HepG2 (cell line): ENCODE results near the gene SOX12. TPM values are rescaled to one million over a fixed set of nuclear protein-coding genes. Genes with fewer than 3 reads are reported as not detected.

ENCODE experiments used
- AGO2 ChIP-seq: fragments of 200-400 bp; formaldehyde crosslinking; optimal IDR thresholded peaks from 2 replicates; pipeline ENCODE3; 2017; ENCODE audit warnings: mild to moderate bottlenecking, low read depth, low read length, moderate library complexity
- ATAD3A ChIP-seq: sonication (generic); formaldehyde crosslinking; IDR thresholded peaks from 2 replicates; pipeline ENCODE4 v1.4.0; 2020; ENCODE audit warnings: missing genetic modification reagents
- DMTF1 ChIP-seq: sonication (generic); formaldehyde crosslinking; IDR thresholded peaks from 2 replicates; pipeline ENCODE4 v1.4.0; 2020; ENCODE audit warnings: mild to moderate bottlenecking, missing genetic modification reagents
- EP300 ChIP-seq, 3 experiments: sonication (generic) in 1 of 3; formaldehyde crosslinking in 1 of 3; IDR thresholded peaks; 2 replicates each; pipeline versions ENCODE4 v1.5.1 to v1.6.1; 2011 to 2020; ENCODE audit warnings: low read depth in 2 of 3, low read length in 2 of 3, borderline replicate concordance in 1 of 3, improper control_type of control experiment in 1 of 3, mild to moderate bottlenecking in 1 of 3, missing genetic modification reagents in 1 of 3, moderate library complexity in 1 of 3
- HIC2 ChIP-seq: sonication (generic); formaldehyde crosslinking; IDR thresholded peaks from 2 replicates; pipeline ENCODE4 v1.9.0; 2022; ENCODE audit warnings: low read depth, missing genetic modification reagents
- IRF1 ChIP-seq: sonication (generic); formaldehyde crosslinking; IDR thresholded peaks from 2 replicates; pipeline ENCODE4 v1.4.0; 2020; ENCODE audit warnings: low read depth, mild to moderate bottlenecking, missing genetic modification reagents
- IRF9 ChIP-seq: sonication (generic); formaldehyde crosslinking; IDR thresholded peaks from 2 replicates; pipeline ENCODE4 v1.8.0; 2022; ENCODE audit warnings: missing genetic modification reagents, mild to moderate bottlenecking, borderline replicate concordance
- KLF12 ChIP-seq: sonication (generic); formaldehyde crosslinking; IDR thresholded peaks from 2 replicates; pipeline ENCODE4 v1.4.0; 2020; ENCODE audit warnings: missing genetic modification reagents, borderline replicate concordance
- PCBP1 ChIP-seq: fragments of 200-400 bp; formaldehyde crosslinking; IDR thresholded peaks from 2 replicates; pipeline ENCODE4 v1.6.1; 2017; ENCODE audit warnings: mild to moderate bottlenecking, low read depth, low read length, borderline replicate concordance
- POLR2G ChIP-seq: fragments of 200-400 bp; formaldehyde crosslinking; IDR thresholded peaks from 2 replicates; pipeline ENCODE4 v1.6.1; 2018; ENCODE audit warnings: mild to moderate bottlenecking, low read depth, low read length, moderate library complexity
- TBX3 ChIP-seq: fragments of 450-650 bp; IDR thresholded peaks from 2 replicates; pipeline ENCODE4 v1.6.1; 2017; ENCODE audit warnings: antibody characterized with exemption, mild to moderate bottlenecking, inconsistent platforms, borderline replicate concordance
- ZBTB49 ChIP-seq: sonication (generic); formaldehyde crosslinking; IDR thresholded peaks from 2 replicates; pipeline ENCODE4 v1.4.0; 2020; ENCODE audit warnings: missing genetic modification reagents, borderline replicate concordance
- ZHX1 ChIP-seq: sonication (generic); formaldehyde crosslinking; IDR thresholded peaks from 2 replicates; pipeline ENCODE4 v1.8.1; 2022; ENCODE audit warnings: low read depth, mild to moderate bottlenecking, missing genetic modification reagents
- ZKSCAN8 ChIP-seq: IDR thresholded peaks from 2 replicates; pipeline ENCODE4 v1.6.1; 2016; ENCODE audit warnings: borderline replicate concordance, missing genetic modification reagents, missing compliant biosample characterization
- ZNF34 ChIP-seq: sonication (generic); formaldehyde crosslinking; IDR thresholded peaks from 2 replicates; pipeline ENCODE4 v1.4.0; 2020; ENCODE audit warnings: mild to moderate bottlenecking, missing genetic modification reagents, borderline replicate concordance
- polyA plus RNA-seq, 8 experiments: library from polyadenylated mRNA; depleted of rRNA in 3 of 8; stranded (reverse) in 7 of 8; unstranded in 1 of 8; fragments of >200 nt; fragmentation: Illumina TruSeq in 4 of 8; extraction: Trizol in 4 of 8; gene quantifications; 2 replicates each; pipeline versions ENCODE4 v1.2.1 to v1.2.3, GENCODE V29; 2011 to 2016; ENCODE audit warnings: low read depth in 4 of 8, missing spikeins in 1 of 8, mixed read lengths in 1 of 8; ENCODE audit not compliant: insufficient read depth in 1 of 8
- total RNA-seq, 5 experiments: library from RNA; depleted of rRNA; stranded (reverse); fragments of >200 nt; fragmentation: Illumina TruSeq; extraction: Trizol; gene quantifications; 2 replicates each; pipeline ENCODE4 v1.2.3, GENCODE V29; 2016; ENCODE audit warnings: low read depth in 1 of 5

Gene SOX12
- total and polyA plus RNA-seq, 2 of the 13 experiments (the other 11 are each of a cell fraction or from before 2014, with no cell fraction given), result 10.0 to 18.7 TPM

- TF ChIP-seq ATAD3A (CRISPR knock-in tag) (no peak), ZKSCAN8 (no peak), IRF9 (CRISPR knock-in tag) (no peak; the same call in 1 of the 2 replicates), DMTF1 (CRISPR knock-in tag) (no peak), POLR2G (peak; percentile 30; the same call in 1 of the 2 replicates), ZNF34 (no peak), ZHX1 (CRISPR knock-in tag) (no peak; the same call in 1 of the 2 replicates), TBX3 (no peak), ZBTB49 (CRISPR knock-in tag) (no peak), AGO2 (no peak), HIC2 (CRISPR knock-in tag) (no peak), EP300 (IDR thresholded peaks at IDR 0.05; ENCODE audit: low read depth in 2 of 2, low read length in 2 of 2) (no peak), EP300 (CRISPR knock-in tag; IDR thresholded peaks at IDR 0.05; ENCODE audit: borderline replicate concordance) (0 out of 2 replicates have a peak, but pooled peaks have one; percentile 29), IRF1 (no peak), KLF12 (CRISPR knock-in tag) (no peak), PCBP1 (0 out of 2 replicates have a peak, but pooled peaks have one; percentile 44)
These were observed 38.1 kb downstream of the SOX12 start (continued) for GRCh38 chr20:363319-364078.
